Type B pancreatic cell (in vitro differentiated cells): ENCODE data around the gene FARSB. TPM values are rescaled to one million over a fixed set of nuclear protein-coding genes. Genes with fewer than 3 reads are reported as not detected.

Experiments used
- DNase-seq: peaks from one replicate; pipeline ENCODE4 v3.0.0; 2021; ENCODE audit warnings: mixed read lengths; ENCODE audit not compliant: unreplicated experiment; ENCODE audit errors: extremely low spot score
- H3K27ac Mint-ChIP-seq: 2 replicates; pipeline ENCODE4 v1.8.0; 2021; ENCODE audit warnings: mild to moderate bottlenecking, mixed read lengths
- H3K27me3 Mint-ChIP-seq: 2 replicates; pipeline ENCODE4 v1.8.0; 2021; ENCODE audit warnings: mixed read lengths
- H3K36me3 Mint-ChIP-seq: 2 replicates; pipeline ENCODE4 v1.8.0; 2021; ENCODE audit warnings: mixed read lengths
- H3K4me1 Mint-ChIP-seq: one replicate; pipeline ENCODE4 v1.8.0; 2021; ENCODE audit warnings: mixed read lengths; ENCODE audit not compliant: unreplicated experiment
- H3K4me3 Mint-ChIP-seq: 2 replicates; pipeline ENCODE4 v1.8.0; 2021; ENCODE audit warnings: mild to moderate bottlenecking, mixed read lengths
- H3K9me3 Mint-ChIP-seq: 2 replicates; pipeline ENCODE4 v1.8.0; 2021; ENCODE audit warnings: mixed read lengths
- total RNA-seq: library from RNA; stranded (reverse); gene quantifications from 2 replicates; pipeline ENCODE4 v1.2.1, GENCODE V29; 2021; ENCODE audit warnings: low replicate concordance
- TF ChIP-seq, protein P1 (sequence below): fragments of 200-600 bp; sonication (generic); conservative IDR thresholded peaks from 2 replicates; pipeline ENCODE4 v1.5.0; 2021; ENCODE audit warnings: antibody characterized with exemption, mild to moderate bottlenecking

Gene FARSB
- total RNA-seq, 1 donor from 2014 or later: 24.0 TPM

- H3K9me3 Mint-ChIP-seq: no peaks in the 10 kb centered on the region
- H3K27me3 Mint-ChIP-seq: no peaks in the 10 kb centered on the region
- H3K4me3 Mint-ChIP-seq: no peak overlapping the region
- TF ChIP-seq, protein P1, sequence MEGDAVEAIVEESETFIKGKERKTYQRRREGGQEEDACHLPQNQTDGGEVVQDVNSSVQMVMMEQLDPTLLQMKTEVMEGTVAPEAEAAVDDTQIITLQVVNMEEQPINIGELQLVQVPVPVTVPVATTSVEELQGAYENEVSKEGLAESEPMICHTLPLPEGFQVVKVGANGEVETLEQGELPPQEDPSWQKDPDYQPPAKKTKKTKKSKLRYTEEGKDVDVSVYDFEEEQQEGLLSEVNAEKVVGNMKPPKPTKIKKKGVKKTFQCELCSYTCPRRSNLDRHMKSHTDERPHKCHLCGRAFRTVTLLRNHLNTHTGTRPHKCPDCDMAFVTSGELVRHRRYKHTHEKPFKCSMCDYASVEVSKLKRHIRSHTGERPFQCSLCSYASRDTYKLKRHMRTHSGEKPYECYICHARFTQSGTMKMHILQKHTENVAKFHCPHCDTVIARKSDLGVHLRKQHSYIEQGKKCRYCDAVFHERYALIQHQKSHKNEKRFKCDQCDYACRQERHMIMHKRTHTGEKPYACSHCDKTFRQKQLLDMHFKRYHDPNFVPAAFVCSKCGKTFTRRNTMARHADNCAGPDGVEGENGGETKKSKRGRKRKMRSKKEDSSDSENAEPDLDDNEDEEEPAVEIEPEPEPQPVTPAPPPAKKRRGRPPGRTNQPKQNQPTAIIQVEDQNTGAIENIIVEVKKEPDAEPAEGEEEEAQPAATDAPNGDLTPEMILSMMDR: no peak
- H3K4me1 Mint-ChIP-seq: no peaks in the 10 kb centered on the region
- H3K27ac Mint-ChIP-seq: no peak overlapping the region
- no peak for DNase-seq
- H3K36me3 Mint-ChIP-seq: peaks cover 38% of the 10 kb centered on the region
Observed at GRCh38 chr2:222623756-222624309, 32.1 kb downstream of the FARSB start.

DNA sequence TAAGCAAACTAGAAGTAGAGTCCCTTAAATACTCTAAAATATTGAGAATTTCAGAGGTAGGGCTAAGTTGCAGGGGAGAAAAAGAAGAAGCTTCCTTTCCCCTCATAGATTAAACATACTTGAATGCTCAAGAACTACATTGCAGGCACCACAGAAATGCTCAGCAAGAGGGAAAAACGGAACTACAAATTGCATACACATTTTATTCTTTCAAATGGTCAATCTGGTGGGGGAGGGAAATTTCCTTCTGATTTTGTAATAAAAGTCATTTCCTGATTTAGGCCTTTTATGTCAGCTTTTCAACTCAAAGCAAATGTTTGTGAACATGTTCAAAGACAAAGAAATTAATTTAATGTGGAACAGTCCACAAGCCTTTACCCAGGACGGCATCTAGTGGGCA is 33.0 kb downstream of the FARSB start:
- TF ChIP-seq, protein P1: no peak
- Mint-ChIP-seq H3K36me3 (peaks cover 42% of the 10 kb centered on the region), H3K4me1 (no peaks in the 10 kb centered on the region), H3K9me3 (no peaks in the 10 kb centered on the region), H3K27ac (no peak overlapping the region), H3K27me3 (no peaks in the 10 kb centered on the region), H3K4me3 (no peak overlapping the region)
- no peak for DNase-seq

GRCh38 chr2:222621893-222622292 is 34.0 kb downstream of the FARSB start:
- H3K27me3 Mint-ChIP-seq: no peaks in the 10 kb centered on the region
- H3K4me3 Mint-ChIP-seq: no peak overlapping the region
- H3K4me1 Mint-ChIP-seq: no peaks in the 10 kb centered on the region
- H3K9me3 Mint-ChIP-seq: no peaks in the 10 kb centered on the region
- peaks cover 31% of the 10 kb centered on the region for H3K36me3 Mint-ChIP-seq
- TF ChIP-seq, protein P1: no peak
- no peak overlapping the region for H3K27ac Mint-ChIP-seq
- DNase-seq: no peak

DNA sequence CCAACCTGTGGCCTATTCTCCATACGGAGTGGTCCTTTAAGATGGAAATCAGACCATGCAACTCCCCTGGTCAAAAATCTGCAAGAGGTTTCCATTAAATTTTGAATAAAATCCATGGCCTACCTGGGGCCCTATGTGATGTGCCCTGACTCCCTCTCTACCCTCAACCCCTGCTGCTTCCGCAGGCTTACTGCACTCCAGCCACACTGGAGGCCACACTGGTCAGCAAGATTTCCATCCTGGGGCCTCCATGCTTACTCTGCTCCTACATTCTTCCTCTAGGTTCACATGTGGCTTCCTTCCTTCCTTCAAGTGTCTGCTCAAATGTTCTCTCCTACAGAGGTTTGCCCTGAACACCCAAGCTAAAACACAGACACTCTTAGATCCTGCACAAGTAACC is 40.6 kb downstream of the FARSB start:
- H3K27ac Mint-ChIP-seq: no peak overlapping the region

GRCh38 chr2:222613715-222614331 is 42.1 kb downstream of the FARSB start:
- TF ChIP-seq, protein P1: peak; percentile 89
- H3K4me3 Mint-ChIP-seq: no peak overlapping the region
- H3K4me1 Mint-ChIP-seq: no peaks in the 10 kb centered on the region
- DNase-seq: no peak
- no peaks in the 10 kb centered on the region for H3K9me3 Mint-ChIP-seq
- H3K36me3 Mint-ChIP-seq: peaks cover 17% of the 10 kb centered on the region
- H3K27me3 Mint-ChIP-seq: no peaks in the 10 kb centered on the region
- H3K27ac Mint-ChIP-seq: no peak overlapping the region

More for the DNA sequence above, 40.6 kb downstream of the FARSB start:
- H3K4me1 Mint-ChIP-seq: no peaks in the 10 kb centered on the region
- H3K27me3 Mint-ChIP-seq: no peaks in the 10 kb centered on the region
- TF ChIP-seq, protein P1: no peak
- no peak for DNase-seq
- no peaks in the 10 kb centered on the region for H3K9me3 Mint-ChIP-seq
- no peak overlapping the region for H3K4me3 Mint-ChIP-seq
- peaks cover 22% of the 10 kb centered on the region for H3K36me3 Mint-ChIP-seq
